IMR-90 (cell line): ENCODE measurements around the gene CMIP. TPM values are rescaled to one million over a fixed set of nuclear protein-coding genes. Genes with fewer than 3 reads are reported as not detected.

Source experiments
- ATAC-seq: fragments of 200-7000 bp; cut with Tn5 transposase; 2 replicates; pipeline ENCODE4 v1.9.1; 2020; ENCODE audit warnings: low read depth, mild to moderate bottlenecking, moderate library complexity
- BruUV-seq: library from RNA; stranded (reverse); fragments of 400-500 nt; replicated peaks from 2 replicates; lab custom pipeline; 2021; lab: Mats Ljungman, UMichigan
- CTCF ChIA-PET: fragments of 300-600 bp; formaldehyde crosslinking; extraction: SDS; loops from one replicate; lab custom pipeline; 2021; ENCODE audit warnings: antibody characterized with exemption; lab: Yijun Ruan, JAX
- POLR2A ChIA-PET: fragments of 300-600 bp; sonication (Branson Sonifier 250); formaldehyde crosslinking; loops from one replicate; lab custom pipeline; 2022; ENCODE audit warnings: antibody characterized with exemption; ENCODE audit not compliant: unreplicated experiment; lab: Charles Lee
- DNase-seq: peaks from one replicate; pipeline ENCODE4 v3.0.0; 2013
- H2AFZ ChIP-seq: replicated peaks from 2 replicates; pipeline ENCODE3; 2013; ENCODE audit warnings: low read length, mild to moderate bottlenecking; ENCODE audit not compliant: poor library complexity
- H2AK5ac ChIP-seq: 2 replicates; pipeline ENCODE4 v1.6.1; 2013; ENCODE audit warnings: low read depth, low read length, inconsistent platforms
- H2AK9ac ChIP-seq: replicated peaks from 2 replicates; pipeline ENCODE3; 2013; ENCODE audit warnings: mild to moderate bottlenecking, low read depth, low read length, moderate library complexity; ENCODE audit not compliant: poor library complexity
- H2BK120ac ChIP-seq: 2 replicates; pipeline ENCODE4 v1.6.1; 2013; ENCODE audit warnings: low read depth, low read length, inconsistent platforms
- H2BK15ac ChIP-seq: 3 replicates; pipeline ENCODE4 v1.6.1; 2013; ENCODE audit warnings: low read depth, low read length, inconsistent platforms
- H2BK20ac ChIP-seq: 2 replicates; pipeline ENCODE4 v1.6.1; 2013; ENCODE audit warnings: low read depth, mild to moderate bottlenecking, inconsistent platforms, low read length, moderate library complexity
- H2BK5ac ChIP-seq: 2 replicates; pipeline ENCODE4 v1.6.1; 2013; ENCODE audit warnings: mild to moderate bottlenecking, low read depth, low read length, inconsistent platforms; ENCODE audit not compliant: poor library complexity, severe bottlenecking
- H3K14ac ChIP-seq: replicated peaks from 2 replicates; pipeline ENCODE4 v1.6.1; 2013; ENCODE audit warnings: low read depth, low read length, inconsistent platforms
- H3K18ac ChIP-seq: 2 replicates; pipeline ENCODE4 v1.6.1; 2013; ENCODE audit warnings: low read depth, low read length, control low read depth
- H3K23ac ChIP-seq: 2 replicates; pipeline ENCODE4 v1.6.1; 2013; ENCODE audit warnings: low read depth, low read length, inconsistent platforms
- H3K27ac ChIP-seq: 2 replicates; pipeline ENCODE4 v1.5.1; 2013; ENCODE audit warnings: mild to moderate bottlenecking, control low read depth, low read length; ENCODE audit not compliant: insufficient read depth
- H3K27me3 ChIP-seq: 2 replicates; pipeline ENCODE4 v1.6.1; 2013; ENCODE audit warnings: low read length; ENCODE audit not compliant: control insufficient read depth, insufficient read depth
- H3K36me3 ChIP-seq: 2 replicates; pipeline ENCODE4 v1.6.1; 2013; ENCODE audit warnings: low read length, mixed read lengths; ENCODE audit not compliant: control insufficient read depth, insufficient read depth
- H3K4ac ChIP-seq: 2 replicates; pipeline ENCODE4 v1.6.1; 2013; ENCODE audit warnings: low read depth, low read length, inconsistent platforms
- H3K4me1 ChIP-seq: 2 replicates; pipeline ENCODE4 v1.6.1; 2013; ENCODE audit warnings: low read length, mixed read lengths; ENCODE audit not compliant: control insufficient read depth, insufficient read depth
- H3K4me2 ChIP-seq: 2 replicates; pipeline ENCODE4 v1.6.1; 2013; ENCODE audit warnings: low read depth, mild to moderate bottlenecking, control low read depth, low read length, moderate library complexity
- H3K4me3 ChIP-seq: 2 replicates; pipeline ENCODE4 v1.5.1; 2013; ENCODE audit warnings: low read depth, mild to moderate bottlenecking, control low read depth, low read length, moderate library complexity; ENCODE audit not compliant: insufficient read depth
- H3K56ac ChIP-seq: 2 replicates; pipeline ENCODE4 v1.6.1; 2013; ENCODE audit warnings: low read length, inconsistent platforms; ENCODE audit not compliant: insufficient read depth; ENCODE audit errors: extremely low read depth
- H3K79me1 ChIP-seq, 2 experiments: 2 replicates each; pipeline ENCODE4 v1.6.1; 2013; ENCODE audit warnings: low read length in 2 of 2, inconsistent platforms in 1 of 2, low read depth in 1 of 2
- H3K9ac ChIP-seq: 2 replicates; pipeline ENCODE4 v1.6.1; 2013; ENCODE audit warnings: low read depth, low read length, control low read depth
- H3K9me1 ChIP-seq: 2 replicates; pipeline ENCODE4 v1.6.1; 2013; ENCODE audit warnings: low read length, inconsistent platforms; ENCODE audit not compliant: insufficient read depth
- H3K9me3 ChIP-seq: 2 replicates; pipeline ENCODE4 v1.6.1; 2013; ENCODE audit warnings: low read length; ENCODE audit not compliant: control insufficient read depth, insufficient read depth
- H4K20me1 ChIP-seq: 2 replicates; pipeline ENCODE4 v1.6.1; 2013; ENCODE audit warnings: low read length, inconsistent platforms; ENCODE audit not compliant: insufficient read depth
- H4K5ac ChIP-seq: 2 replicates; pipeline ENCODE4 v1.6.1; 2013; ENCODE audit warnings: mild to moderate bottlenecking, low read depth, low read length, control low read depth
- H4K8ac ChIP-seq, 2 experiments: 2 replicates each; pipeline ENCODE4 v1.6.1; 2013; ENCODE audit warnings: low read depth in 2 of 2, low read length in 2 of 2, control low read depth in 1 of 2, inconsistent platforms in 1 of 2
- H4K91ac ChIP-seq: 2 replicates; pipeline ENCODE4 v1.6.1; 2013; ENCODE audit warnings: low read depth, low read length, inconsistent platforms; ENCODE audit not compliant: insufficient read depth
- BHLHE40 ChIP-seq: fragments of 150-350 bp; IDR thresholded peaks from 2 replicates; pipeline ENCODE4 v1.6.1; 2016; ENCODE audit warnings: mild to moderate bottlenecking, low read depth, low read length
- CEBPB ChIP-seq: IDR thresholded peaks from 2 replicates; pipeline ENCODE4 v1.6.1; 2012; ENCODE audit warnings: low read depth, low read length, improper control_type of control experiment
- CHD1 ChIP-seq: IDR thresholded peaks from 2 replicates; pipeline ENCODE4 v1.6.1; 2012; ENCODE audit warnings: low read depth, low read length, improper control_type of control experiment
- FOS ChIP-seq: fragments of 150-350 bp; IDR thresholded peaks from 2 replicates; pipeline ENCODE4 v1.6.1; 2016; ENCODE audit warnings: low read depth, low read length
- MAFK ChIP-seq: IDR thresholded peaks from 2 replicates; pipeline ENCODE4 v1.6.1; 2012; ENCODE audit warnings: low read depth, low read length, improper control_type of control experiment
- MAZ ChIP-seq: IDR thresholded peaks from 2 replicates; pipeline ENCODE4 v1.6.1; 2012; ENCODE audit warnings: low read depth, mild to moderate bottlenecking, low read length, improper control_type of control experiment, moderate library complexity, borderline replicate concordance
- MXI1 ChIP-seq: IDR thresholded peaks from 2 replicates; pipeline ENCODE4 v1.6.1; 2012; ENCODE audit warnings: low read depth, mild to moderate bottlenecking, low read length, moderate library complexity, borderline replicate concordance
- NFE2L2 ChIP-seq: fragments of 150-350 bp; IDR thresholded peaks from 2 replicates; pipeline ENCODE4 v1.6.1; 2016; ENCODE audit warnings: low read depth, mild to moderate bottlenecking, low read length
- POLR2A ChIP-seq: IDR thresholded peaks from 2 replicates; pipeline ENCODE4 v1.6.1; 2012; ENCODE audit warnings: mild to moderate bottlenecking, low read depth, low read length
- RAD21 ChIP-seq: IDR thresholded peaks from 2 replicates; pipeline ENCODE4 v1.6.1; 2012; ENCODE audit warnings: low read length, improper control_type of control experiment
- RCOR1 ChIP-seq: IDR thresholded peaks from 2 replicates; pipeline ENCODE4 v1.6.1; 2012; ENCODE audit warnings: mild to moderate bottlenecking, low read length, improper control_type of control experiment; ENCODE audit not compliant: insufficient replicate concordance
- RFX5 ChIP-seq: IDR thresholded peaks from 2 replicates; pipeline ENCODE4 v1.8.0; 2012; ENCODE audit warnings: low read depth, mild to moderate bottlenecking, low read length, moderate library complexity
- SMC3 ChIP-seq: fragments of 150-350 bp; IDR thresholded peaks from 2 replicates; pipeline ENCODE4 v1.6.1; 2016; ENCODE audit warnings: low read depth, mild to moderate bottlenecking, antibody characterized with exemption, low read length, moderate library complexity
- WGBS, 2 experiments: methylation state at CpG; one replicate each; pipeline versions ENCODE4 v1.1.5 to v1.1.7; 2013; ENCODE audit warnings: missing lambda C conversion rate in 2 of 2; ENCODE audit not compliant: insufficient read length in 1 of 2; ENCODE audit errors: extremely low coverage in 2 of 2; 5-methylcytosine and 5-hydroxymethylcytosine counted together
- dilution Hi-C: fragments of 300-500 bp; cut with HindIII; formaldehyde crosslinking; loops from one replicate; pipeline ENCODE4 v1.14.3; 2018; ENCODE audit warnings: low sequenced_read_pairs; ENCODE audit not compliant: unreplicated experiment
- in situ Hi-C: fragments of 300-500 bp; cut with MboI; formaldehyde crosslinking; loops from 3 replicates; pipeline ENCODE4 v1.14.3; 2019; ENCODE audit warnings: low sequenced_read_pairs, inconsistent platforms, mixed read lengths
- intact Hi-C: fragments of 100-400 bp; cut with micrococcal nuclease; formaldehyde crosslinking; loops from 2 replicates; pipeline ENCODE4 v1.10.0; 2022
- polyA plus RNA-seq, 3 experiments: library from polyadenylated mRNA; depleted of rRNA; stranded (reverse); fragments of >200 nt; gene quantifications; 2 replicates each; pipeline ENCODE4 v1.2.3, GENCODE V29; 2012; ENCODE audit warnings: low replicate concordance in 1 of 3
- total RNA-seq: library from RNA; depleted of rRNA; stranded (reverse); fragments of >200 nt; gene quantifications from 2 replicates; pipeline ENCODE4 v1.2.3, GENCODE V29; 2012
- TF ChIP-seq, protein P1 (sequence below): conservative IDR thresholded peaks from 2 replicates; pipeline ENCODE4 v1.5.1; 2012; ENCODE audit warnings: mild to moderate bottlenecking, low read depth, low read length, improper control_type of control experiment
- TF ChIP-seq, protein P2 (sequence below): fragments of 150-350 bp; IDR thresholded peaks from 2 replicates; pipeline ENCODE4 v1.6.1; 2016; ENCODE audit warnings: low read depth, mild to moderate bottlenecking, low read length, moderate library complexity, borderline replicate concordance
- TF ChIP-seq, protein P3 (sequence below): fragments of 150-350 bp; IDR thresholded peaks from 2 replicates; pipeline ENCODE4 v1.6.1; 2017; ENCODE audit warnings: mild to moderate bottlenecking, antibody characterized with exemption, low read length, low read depth

CMIP gene
- total and polyA plus RNA-seq, 2 of the 4 experiments (the other 2 are of a cell fraction), result 3.2 to 11.6 TPM

DNA sequence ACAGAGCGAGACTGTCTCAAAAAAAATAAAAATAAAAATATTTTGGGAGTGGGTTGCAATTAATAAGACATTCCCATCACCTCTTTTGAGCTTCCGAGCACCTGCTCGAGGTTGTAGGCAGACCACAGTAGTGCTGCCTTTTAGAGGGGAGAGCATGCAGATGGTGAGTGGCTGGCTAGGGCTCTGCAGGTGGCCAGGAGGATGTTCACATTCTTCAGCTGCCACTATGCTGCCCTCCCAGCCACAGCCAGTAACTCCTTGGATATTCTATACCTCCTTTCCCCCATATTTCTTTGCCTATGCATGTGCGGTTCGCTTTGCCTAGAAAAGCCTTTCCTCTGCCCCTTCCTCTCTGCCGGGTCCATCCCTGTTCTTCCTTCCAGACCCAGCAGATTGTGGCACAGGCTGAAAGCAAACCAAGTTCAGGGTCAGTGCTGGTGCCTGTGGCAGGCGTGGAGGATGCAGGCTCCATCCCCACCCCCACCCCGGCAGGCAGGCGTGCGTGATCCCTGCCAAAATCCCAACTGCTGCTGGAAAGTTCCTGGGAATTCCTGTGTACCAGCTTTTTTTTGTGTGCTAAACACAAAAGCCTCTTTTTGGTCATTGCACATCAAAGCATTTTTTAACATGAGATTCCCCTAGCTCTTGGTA is 33.8 kb upstream of the CMIP start:
- H2AK5ac ChIP-seq, result no peak overlapping the region
- TF ChIP-seq RAD21, result no peak
- TF ChIP-seq FOS, result no peak
- TF ChIP-seq RCOR1, result no peak
- no peak for TF ChIP-seq POLR2A
- TF ChIP-seq, protein P1, sequence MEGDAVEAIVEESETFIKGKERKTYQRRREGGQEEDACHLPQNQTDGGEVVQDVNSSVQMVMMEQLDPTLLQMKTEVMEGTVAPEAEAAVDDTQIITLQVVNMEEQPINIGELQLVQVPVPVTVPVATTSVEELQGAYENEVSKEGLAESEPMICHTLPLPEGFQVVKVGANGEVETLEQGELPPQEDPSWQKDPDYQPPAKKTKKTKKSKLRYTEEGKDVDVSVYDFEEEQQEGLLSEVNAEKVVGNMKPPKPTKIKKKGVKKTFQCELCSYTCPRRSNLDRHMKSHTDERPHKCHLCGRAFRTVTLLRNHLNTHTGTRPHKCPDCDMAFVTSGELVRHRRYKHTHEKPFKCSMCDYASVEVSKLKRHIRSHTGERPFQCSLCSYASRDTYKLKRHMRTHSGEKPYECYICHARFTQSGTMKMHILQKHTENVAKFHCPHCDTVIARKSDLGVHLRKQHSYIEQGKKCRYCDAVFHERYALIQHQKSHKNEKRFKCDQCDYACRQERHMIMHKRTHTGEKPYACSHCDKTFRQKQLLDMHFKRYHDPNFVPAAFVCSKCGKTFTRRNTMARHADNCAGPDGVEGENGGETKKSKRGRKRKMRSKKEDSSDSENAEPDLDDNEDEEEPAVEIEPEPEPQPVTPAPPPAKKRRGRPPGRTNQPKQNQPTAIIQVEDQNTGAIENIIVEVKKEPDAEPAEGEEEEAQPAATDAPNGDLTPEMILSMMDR, result no peak
- TF ChIP-seq MXI1, result no peak
- no peak for TF ChIP-seq MAFK
- TF ChIP-seq NFE2L2, result no peak
- TF ChIP-seq, protein P2, sequence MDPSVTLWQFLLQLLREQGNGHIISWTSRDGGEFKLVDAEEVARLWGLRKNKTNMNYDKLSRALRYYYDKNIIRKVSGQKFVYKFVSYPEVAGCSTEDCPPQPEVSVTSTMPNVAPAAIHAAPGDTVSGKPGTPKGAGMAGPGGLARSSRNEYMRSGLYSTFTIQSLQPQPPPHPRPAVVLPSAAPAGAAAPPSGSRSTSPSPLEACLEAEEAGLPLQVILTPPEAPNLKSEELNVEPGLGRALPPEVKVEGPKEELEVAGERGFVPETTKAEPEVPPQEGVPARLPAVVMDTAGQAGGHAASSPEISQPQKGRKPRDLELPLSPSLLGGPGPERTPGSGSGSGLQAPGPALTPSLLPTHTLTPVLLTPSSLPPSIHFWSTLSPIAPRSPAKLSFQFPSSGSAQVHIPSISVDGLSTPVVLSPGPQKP, result no peak
- TF ChIP-seq RFX5, result no peak
- no peak for TF ChIP-seq MAZ
- no peak for TF ChIP-seq SMC3
- TF ChIP-seq BHLHE40, result no peak
- TF ChIP-seq, protein P3, sequence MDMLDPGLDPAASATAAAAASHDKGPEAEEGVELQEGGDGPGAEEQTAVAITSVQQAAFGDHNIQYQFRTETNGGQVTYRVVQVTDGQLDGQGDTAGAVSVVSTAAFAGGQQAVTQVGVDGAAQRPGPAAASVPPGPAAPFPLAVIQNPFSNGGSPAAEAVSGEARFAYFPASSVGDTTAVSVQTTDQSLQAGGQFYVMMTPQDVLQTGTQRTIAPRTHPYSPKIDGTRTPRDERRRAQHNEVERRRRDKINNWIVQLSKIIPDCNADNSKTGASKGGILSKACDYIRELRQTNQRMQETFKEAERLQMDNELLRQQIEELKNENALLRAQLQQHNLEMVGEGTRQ, result no peak
- TF ChIP-seq CEBPB, result no peak
- TF ChIP-seq CHD1, result no peak
- WGBS, 2 experiments, result 16% methylated on average over 6 of the region's 10 CpGs; no CpG with 5 or more reads in 1 of the 2 experiments
- H3K27ac ChIP-seq, result no peak overlapping the region
- H4K5ac ChIP-seq, result no peak overlapping the region
- no peak overlapping the region for H2BK20ac ChIP-seq
- H3K4ac ChIP-seq, result no peak overlapping the region
- no peak overlapping the region for H3K9ac ChIP-seq
- H2BK5ac ChIP-seq, result no peak overlapping the region
- ChIA-PET CTCF (interaction anchor here (0.7 to 1.1 kb wide), 4 partner anchors 8 to 187 kb away, joined by 3 to 4 read pairs (median 4); no protein-coding TSS in a partner anchor), POLR2A (interaction anchor here (0.6 kb wide), 1 partner anchor 9 kb away, joined by 3 read pairs; no protein-coding TSS in a partner anchor)
- ATAC-seq (no peak), DNase-seq (no peak)
- H3K36me3 ChIP-seq, result no peaks in the 10 kb centered on the region
- no peak overlapping the region for H2AFZ ChIP-seq
- no peak overlapping the region for H3K14ac ChIP-seq
- peaks cover 5% of the 10 kb centered on the region for H3K27me3 ChIP-seq
- H3K9me3 ChIP-seq, result no peaks in the 10 kb centered on the region
- H4K20me1 ChIP-seq, result no peaks in the 10 kb centered on the region
- no peak overlapping the region for H4K91ac ChIP-seq
- H3K4me3 ChIP-seq, result no peak overlapping the region
- BruUV-seq, result no TSS peak
- peaks cover 3% of the 10 kb centered on the region for H3K9me1 ChIP-seq
- in situ Hi-C loops (no loop called here), intact Hi-C loops (no loop called here), dilution Hi-C loops (no loop called here)
- no peaks in the 10 kb centered on the region for H3K79me1 ChIP-seq
- H3K56ac ChIP-seq, result no peak overlapping the region
- no peak overlapping the region; the same call in 1 of the 2 replicates for H3K23ac ChIP-seq
- peaks cover 5% of the 10 kb centered on the region for H3K4me1 ChIP-seq
- H2AK9ac ChIP-seq, result no peak overlapping the region
- no peak overlapping the region for H2BK120ac ChIP-seq
- no peak overlapping the region; the same call in 1 of the 2 replicates for H3K4me2 ChIP-seq
- H4K8ac ChIP-seq, result no peak overlapping the region
- no peak overlapping the region for H3K18ac ChIP-seq
- H2BK15ac ChIP-seq, result no peak overlapping the region
